ENCODE results near the gene PIM1.
"Not testable (repeated sequence)": the region's sequence is repeated elsewhere in the genome, so short reads cannot be mapped to it uniquely, and the experiment has no call there.

Gene PIM1

DNA sequence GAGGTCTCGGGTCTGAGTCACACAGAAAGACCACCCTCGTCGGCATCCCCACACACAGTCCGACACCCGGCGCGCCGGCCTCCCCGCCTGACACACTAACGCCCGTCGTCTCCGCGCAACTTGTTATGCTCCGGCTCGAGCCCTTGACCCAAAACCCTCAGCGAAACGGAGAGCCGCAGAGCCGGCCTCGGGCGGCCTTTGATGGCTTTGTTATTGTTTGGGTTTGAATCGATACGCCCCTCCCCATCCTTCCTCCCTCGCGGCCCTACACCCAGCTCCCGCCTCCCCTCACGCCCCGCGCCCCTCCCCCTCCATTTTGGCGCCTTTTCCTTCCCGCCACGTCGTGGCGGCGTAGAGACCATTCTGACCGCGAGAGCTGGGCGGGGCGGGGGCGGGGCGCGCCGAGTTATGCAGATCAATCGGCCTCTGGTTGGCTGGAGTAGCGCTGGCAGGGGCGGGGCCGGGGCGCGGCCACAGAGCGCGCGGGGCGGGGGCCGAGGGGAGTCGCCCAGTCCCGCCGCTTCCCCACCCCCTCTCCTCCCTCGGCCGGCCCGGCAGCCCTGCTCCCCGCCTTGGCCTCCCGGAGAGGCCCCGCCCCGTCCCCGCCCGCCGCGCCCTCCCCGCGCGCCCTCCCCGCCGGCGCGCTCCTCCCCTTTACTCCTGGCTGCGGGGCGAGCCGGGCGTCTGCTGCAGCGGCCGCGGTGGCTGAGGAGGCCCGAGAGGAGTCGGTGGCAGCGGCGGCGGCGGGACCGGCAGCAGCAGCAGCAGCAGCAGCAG is at the start of gene PIM1:
Gene PIM1, plus strand, starts transcription at position 657 of the 777 bp plus-strand sequence. CDS start 424 bp downstream, outside the sequence.
- DNase-seq: peak; percentile 98 to 100 (median 99)

DNA sequence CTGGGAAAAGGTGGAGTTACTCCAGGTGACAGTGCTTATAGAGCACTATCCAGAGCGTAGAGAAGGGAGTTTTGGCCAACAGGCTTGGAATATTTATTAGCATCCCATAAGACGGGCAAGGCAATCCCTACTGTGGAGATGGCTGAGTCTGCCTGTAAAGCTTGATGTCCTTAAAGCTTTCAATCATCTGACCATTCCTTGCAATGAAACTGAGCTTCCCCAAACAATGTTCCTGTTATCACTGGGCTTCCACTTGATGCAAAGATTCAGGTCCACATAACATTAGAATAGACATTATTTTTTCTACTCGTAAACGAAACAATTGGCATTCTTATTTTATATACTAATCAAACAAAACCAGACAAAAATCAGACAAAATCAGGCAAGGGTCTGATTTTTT is 48.4 kb upstream of the PIM1 start:
- DNase-seq: no peak

DNA sequence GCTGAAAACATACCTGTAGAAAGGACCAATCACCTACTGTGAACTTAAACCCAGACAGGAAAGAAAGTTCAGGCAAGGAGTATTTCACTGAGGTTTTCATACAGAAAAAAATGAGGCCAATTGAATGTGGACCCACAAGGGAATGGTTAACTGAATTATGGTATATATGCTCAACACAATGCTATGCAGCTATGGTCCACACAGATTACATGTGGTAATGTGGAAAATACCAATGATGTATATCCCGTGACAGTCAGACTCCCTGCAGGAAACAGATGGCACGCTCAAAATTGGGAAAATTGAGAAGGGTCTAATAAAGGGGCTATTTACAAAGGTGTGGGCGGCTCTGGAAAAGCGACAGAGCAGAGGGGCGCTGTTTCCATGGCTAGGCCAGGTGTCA is 47.1 kb upstream of the PIM1 start:
- no peak for DNase-seq

DNA sequence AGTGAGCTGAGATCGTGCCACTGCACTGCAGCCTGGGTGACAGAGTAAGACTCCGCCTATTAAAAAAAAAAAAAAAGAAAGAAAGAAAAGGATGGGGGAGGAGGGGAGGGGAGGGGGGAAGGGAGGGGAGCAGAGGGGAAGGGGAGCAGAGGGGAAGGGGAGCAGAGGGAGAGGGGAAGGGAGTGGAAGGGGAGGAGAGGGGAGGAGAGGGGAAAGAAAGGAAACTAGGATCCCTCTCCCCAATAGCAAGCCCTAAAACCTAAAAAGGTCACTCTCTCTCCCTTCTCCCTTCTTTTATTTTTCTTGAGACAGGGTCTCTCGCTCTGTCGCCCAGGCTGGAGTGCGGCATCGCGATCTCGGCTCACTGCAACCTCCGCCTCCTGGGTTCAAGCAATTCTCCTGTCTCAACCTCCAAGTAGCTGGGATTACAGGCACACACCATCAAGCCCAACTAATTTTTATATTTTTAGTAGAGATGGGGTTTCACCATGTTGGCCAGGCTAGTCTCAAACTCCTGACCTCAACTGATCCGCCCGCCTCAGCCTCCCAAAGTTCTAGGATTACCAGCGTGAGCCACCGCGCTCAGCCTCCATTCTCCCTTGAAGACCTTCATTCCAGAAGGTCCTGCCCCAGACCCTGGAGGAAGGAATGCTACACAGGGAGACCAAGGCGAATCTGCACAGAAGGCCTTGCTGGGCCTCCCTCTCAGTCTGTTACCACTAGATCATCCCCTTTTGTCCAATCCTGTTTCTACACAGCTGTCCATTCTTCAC is 45.8 kb upstream of the PIM1 start:
- DNase-seq: no peak

DNA sequence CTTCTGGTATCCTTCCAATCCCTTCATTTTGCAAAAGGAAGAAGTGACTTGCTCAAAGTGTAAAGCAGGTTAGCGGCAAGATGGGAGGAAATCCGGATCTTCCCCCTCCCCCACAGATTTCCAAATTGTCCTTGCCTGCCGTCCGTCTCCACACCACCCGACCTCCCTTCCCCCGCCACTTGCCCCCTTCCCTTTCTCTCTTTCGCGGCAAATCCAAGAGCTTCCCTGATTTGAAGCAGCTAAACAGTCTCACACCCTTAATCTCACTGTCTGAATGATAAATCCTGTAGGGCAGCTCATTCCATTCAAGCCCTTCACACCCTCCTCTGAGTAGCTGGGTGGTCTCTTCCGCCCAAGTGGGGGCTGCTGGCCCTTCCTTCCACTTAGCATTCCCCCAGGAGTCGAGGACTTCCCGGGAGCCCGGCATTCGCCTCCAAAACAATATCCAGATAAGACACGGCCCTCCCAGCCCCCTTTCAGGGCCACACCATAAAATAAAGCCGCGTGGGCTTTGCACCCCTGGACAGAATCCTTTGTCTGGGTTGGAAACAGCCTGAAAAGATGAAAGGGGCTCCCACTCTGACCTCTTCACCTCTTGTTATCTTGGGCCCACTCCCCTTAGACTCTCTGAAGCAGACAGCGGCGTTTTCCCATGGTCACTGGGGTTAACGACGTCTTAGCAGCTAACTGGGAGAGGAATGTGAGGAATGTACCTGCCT is 44.0 kb upstream of the PIM1 start:
- DNase-seq: no peak

DNA sequence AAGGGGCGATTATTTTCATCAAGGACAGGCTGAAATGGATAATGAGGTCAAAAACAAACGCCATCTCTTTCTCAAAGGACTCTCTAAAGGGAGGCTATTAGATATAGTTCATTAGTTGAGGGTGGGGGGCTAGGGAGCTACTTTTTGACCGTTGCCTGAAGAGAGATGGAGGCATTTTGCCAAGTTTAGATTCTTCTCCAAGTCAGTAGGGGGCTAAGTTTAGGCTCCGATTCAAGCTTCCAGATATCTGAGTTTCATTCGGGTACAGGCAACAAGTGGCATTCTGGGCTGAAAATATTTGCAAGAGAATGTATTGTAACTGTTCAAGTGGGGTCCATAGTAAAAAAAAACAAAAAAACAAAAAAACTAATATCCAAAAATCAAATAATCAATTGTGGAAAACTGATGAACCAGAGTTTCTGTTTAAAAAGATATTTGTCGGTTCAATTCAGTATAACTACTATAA is 43.4 kb upstream of the PIM1 start:
- no peak for DNase-seq

DNA sequence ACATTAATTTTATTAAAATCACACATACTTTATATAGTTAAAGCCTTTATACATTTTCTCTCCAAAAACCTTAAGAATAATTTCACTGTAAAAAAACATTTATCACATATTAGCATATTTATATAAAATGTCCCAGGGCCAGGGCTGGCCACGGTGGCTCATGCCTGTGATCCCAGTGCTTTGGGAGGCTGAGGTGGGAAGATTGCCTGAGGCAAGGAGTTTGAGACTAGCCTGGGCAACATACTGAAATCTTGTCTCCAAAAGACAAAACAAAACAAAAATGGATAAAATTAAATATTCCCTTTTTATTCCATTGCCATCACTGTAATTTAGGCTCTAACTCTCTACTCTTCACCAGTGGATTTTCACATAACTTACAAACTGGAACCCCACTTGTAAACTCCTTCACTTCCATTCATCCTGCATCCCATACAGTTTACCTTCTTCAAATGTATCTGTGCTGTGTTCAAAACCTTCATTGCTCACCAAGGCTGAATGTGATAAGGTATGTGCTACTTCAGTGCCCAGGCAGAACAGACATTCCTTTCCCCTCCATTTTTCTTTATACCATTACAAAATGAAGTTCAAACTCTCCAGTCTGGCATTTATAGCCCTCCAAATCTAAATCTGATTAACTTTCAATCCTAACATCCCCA is 42.9 kb upstream of the PIM1 start:
- no peak for DNase-seq

DNA sequence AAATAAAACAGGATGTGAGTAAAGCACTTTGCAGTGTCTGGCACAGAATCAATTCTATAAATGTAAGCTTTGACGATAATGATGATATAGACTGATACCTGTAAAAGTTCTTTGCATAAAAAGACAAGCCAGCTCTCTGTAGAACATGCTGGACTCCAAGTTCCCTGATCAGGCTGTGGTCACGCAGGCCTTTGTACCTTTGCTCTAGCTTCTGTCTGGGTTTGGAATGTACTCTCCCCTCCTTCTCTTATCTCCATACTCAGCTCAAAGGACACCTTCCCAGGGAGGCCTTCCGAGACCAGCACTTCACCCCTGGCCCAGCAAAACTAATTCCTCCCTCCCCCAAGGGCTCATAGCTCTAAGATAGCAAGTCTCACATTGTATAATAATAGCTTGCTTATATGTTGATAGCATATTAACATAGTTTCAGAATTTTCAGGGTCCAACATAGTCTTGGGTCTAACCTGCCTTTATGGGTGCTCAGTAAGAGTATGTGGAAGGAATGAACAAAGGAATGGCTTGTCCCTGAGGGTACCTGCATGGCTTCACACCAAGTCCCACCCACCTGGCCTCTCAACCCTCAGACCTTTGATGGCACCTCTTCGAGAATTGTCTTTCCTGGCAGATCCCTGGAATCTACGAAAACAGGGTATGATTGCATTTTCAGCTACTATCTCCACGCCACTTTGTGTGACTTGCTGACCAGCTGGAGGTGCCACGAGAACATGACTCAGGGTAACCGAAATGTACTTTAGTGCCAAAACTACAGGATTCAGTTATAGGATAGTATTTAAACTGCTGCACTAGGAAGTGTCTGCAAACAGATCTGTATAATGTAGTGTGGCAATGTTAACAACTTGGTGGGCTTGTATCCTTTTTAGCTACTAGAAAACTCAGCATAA is 41.7 kb upstream of the PIM1 start:
- no peak for DNase-seq

DNA sequence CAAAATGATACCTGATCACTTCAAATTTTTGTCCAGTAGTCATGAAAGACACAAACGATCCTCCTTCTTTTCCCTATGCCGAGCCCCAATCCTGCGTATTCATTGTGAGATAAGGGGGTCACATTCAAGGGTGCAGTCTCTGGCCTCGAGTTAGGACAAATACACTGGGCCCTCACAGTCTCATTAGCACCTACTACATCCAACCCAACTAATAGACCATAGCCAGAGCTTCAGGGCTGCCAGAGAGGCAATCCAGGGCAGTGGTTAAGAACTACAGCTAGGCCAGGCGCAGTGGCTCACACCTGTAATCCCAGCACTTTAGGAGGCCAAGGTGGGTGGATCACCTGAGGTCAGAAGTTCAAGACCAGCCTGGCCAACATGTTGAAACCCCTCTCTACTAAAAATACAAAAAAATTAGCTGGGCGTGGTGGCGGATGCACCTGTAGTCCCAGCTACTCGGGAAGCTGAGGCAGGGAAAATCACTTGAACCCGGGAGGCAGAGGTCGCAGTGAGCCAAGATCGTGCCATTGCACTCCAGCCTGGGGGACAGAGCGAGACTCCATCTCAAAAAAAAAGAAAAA is 41.0 kb upstream of the PIM1 start:
- DNase-seq: not testable (repeated sequence)

DNA sequence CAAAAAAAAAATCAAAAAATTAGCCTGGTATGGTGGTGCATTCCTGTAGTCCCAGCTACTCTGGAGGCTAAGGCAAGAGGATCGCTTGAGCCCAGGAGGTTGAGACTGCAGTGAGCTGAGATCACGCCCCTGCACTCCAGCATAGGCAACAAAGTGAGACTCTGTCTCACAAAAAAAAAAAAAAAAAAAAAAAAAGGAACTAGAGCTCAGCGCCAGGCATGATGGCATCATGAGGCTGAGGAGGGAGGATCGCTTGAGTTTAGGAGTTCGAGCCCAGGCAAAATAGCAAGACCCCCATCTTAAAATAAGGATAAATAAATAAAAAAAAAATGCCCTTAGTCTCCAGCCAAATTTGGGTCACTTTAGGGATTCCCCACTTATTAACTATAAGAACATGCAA is 40.4 kb upstream of the PIM1 start:
- no peak for DNase-seq

DNA sequence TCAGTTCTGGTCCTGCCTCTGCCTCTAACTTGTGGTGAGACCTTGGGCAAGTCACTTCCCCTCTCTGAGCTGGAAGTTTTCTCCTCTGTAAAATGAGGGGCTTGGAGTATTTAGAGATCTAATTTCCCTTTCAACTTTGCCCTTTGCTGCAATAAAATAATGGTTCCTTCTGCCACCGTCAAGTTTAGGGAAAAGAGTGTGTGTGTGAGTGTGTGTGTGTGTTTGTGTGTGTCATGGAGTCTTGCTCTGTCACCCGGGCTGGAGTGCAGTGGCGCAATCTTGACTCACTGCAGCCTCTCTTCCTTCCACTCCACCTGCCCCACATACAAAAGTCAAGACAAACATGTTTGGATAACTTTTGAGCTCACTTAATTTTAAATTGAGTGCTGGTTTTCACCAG is 39.2 kb upstream of the PIM1 start:
- no peak for DNase-seq

DNA sequence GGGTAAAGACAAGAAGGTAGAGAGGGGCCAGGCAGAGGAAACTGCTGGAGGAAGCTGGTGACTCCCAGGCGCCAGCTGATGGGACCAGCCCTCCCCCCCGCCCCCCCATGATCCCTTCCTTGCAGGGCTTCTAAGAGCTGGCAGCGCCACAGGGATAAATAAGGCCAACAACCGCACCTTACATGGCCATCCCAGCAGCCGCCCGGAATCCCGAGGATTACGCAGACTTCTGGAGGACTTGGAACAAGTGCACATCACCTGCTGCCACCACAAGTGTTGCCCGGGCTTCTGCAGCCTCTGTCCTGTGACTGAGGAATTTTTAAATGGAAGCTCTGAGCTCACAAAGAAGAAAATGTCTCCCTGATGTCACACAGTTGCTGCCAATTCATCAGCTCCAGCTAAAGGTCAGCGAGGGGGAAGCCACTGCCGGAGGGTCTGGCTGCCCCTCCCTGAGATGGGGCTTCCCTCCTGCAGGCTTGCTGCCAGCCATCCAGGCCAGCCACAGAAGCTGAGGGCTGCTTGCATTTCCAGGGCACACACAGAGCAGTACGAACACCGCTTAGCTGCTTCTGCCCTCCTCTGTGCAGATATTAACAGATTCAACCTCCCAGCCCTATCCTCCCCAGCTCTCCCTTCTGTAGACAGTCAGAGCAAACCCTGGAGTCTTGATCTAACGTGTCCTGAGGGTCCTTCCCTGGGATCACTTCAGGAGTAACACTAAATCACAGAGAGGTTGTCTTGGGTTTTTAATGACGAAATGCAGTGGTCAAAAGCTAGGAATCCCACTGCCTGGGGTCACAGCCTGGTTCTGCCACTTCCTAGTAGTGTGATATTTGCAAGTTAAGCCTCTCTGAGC is 38.6 kb upstream of the PIM1 start:
- DNase-seq: no peak

DNA sequence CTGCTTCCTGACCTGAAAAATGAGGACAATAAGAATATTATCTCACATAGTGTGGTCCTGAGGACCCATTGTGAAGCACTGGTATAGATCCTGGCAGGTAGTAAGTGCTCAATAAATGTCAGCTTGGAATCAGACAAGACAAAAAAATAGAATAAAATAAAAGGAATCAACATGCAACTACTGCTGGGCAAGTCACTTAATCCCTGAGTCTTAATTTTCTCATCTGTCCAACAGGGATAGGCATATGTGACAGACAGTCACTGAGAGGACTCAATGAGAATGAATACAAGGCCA is 38.0 kb upstream of the PIM1 start:
- DNase-seq: no peak

DNA sequence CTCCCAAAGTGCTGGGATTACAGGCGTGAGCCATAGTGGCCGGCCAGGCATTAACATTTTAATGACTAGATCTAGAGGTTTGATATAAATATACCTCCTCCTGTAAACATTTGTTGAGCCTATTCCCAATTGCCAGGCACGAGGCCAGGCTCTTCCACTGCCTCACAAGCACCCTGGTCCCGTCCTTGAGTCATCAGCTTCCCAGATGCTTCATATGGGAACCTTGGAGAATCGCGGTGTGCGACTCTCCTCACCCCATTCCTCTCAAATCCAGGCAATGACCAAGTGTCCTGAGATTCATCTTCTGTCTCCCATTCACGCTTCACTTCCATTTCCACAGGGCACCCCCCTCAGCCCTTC is 35.9 kb upstream of the PIM1 start:
- no peak for DNase-seq

DNA sequence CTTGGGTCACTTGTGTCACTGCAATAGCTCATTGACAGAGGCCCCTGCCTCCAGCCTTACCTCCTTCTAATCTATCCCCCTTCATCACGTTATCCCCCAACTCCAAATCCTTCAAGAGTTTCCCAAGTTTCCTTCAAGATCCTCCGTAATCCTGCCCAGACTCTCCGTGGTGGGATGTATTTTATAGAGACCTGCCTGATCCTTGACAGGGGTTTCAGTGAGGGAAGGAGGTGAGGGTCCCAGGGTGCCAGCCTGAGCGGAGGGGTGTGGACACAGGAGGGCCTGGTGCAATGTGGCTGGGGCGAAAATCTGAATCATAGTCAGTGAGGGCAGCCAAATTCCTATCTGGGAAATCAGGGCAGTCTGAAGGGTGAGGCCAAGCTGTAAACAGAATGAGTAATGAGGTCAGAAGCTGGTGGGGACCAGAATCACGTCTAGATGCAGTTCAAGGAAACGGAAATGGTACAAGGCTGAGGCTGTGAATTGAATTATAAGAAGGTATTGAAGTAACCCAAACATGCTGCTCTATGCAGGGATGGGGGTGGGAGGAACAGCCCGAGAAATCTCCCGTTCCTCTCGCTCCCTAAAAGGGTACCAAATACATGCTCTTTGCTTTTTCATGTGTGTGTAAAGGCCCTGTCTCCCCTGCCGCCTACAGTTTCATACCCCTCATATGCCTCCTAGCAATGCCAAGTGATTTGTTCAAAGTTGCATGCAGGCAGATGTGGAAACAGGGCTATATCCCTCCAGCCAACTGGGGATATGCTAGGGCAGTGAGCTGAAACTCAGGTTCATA is 35.4 kb upstream of the PIM1 start:
- DNase-seq: no peak

DNA sequence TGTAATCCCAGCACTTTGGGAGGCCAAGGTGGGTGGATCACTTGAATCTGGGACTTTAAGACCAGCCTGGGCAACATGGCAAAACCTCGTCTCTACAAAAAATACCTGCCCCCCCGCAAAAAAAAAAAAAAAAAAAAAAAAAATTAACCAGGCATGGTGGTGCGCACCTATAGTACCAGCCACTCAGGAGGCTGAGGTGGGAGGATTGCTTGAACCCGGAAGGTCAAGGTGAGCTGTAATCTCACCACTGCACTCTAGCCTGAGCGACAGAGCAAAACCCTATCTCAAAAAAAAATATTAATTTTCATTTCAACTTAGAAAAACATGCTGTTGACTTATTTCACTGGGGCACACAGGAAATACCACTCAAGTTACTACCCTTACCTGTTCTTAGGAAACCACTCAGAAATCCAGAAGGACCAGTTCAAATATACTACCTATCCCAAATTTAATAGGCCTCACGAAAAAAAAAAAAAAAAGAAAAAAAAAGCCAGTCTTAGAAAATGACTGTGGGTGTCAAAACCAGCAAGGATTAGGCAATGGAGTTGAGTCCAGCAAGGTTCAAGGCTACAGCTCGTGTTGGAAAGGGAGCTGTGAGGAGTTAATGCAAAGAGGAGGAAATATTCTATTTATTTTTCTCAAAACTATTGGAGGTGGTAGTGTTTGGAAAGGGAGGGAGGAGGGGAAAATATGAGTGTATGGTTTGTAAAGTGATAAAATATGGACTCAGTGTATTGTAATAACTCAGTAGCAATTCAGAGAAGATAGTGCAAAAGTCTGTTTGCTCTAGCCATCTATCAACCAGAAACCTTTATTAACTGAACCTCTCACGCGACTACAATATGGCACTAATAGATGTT is 33.9 kb upstream of the PIM1 start:
- DNase-seq: no peak

DNA sequence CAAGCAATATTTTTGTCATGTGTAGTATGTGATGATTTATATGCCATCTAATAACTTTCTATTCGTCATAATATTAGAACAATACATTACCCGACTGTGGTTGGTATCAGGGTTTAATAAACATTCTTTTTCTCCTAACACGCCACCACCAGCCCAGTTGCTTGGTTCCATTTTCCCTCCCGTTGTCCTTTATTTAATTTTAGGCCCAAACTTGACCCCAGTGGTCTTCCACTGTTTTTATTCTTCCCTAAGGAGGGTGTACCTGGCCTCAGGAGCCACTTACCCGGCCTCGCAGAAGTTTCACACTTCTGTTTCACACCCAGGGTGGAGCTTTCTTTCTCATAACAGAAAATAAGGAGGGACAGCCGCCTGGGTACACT is 33.1 kb upstream of the PIM1 start:
- DNase-seq: no peak

DNA sequence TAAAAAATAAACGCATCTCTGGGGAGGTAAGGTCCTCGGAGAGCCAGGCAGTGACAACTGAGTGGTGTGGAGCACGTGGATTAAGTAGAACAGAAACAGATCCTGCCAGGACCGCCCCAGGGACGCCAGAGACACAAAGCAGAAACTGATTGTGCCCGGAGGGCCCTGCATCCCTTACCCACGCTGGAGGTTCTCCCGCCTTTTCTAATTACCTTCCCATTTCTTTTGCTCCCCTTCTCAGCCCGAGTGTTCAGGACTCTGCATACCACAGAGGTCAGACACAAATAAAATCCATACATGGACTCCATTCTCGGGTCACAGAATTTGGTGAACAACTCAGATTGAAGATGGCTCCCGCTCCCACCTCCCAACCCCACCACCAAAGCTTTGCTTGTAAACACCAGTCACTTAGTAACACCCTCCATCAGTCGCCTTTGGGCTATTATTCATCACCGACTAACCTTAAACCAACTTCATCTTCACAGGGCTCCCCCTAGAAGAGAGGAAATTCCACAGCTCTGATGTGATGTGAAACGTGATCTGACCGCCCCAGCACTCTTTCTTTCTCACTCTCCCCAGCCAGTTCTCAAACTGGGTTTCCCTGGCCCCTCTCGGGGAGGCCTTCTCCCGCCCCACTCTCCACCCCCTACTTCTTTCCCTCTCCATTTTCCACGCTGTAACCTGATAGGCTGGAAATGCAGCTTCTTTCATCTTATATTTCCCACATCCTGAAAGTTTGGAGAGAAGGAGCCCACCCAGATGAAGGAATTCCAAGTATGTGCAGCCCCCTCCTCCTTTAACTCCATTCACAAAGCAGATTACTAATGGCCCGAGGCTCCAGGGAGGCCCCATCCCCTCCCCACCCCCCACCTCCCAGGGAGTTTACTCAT is 32.5 kb upstream of the PIM1 start:
- DNase-seq: no peak
